ENCODE data around the gene KRTAP10-10.

KRTAP10-10 gene

GRCh38 chr21:44650265-44650972, 13.3 kb downstream of the KRTAP10-10 start:
- H3K36me3 ChIP-seq (replicated peaks; ENCODE audit: insufficient read depth, low read length): no peaks in the 10 kb centered on the region
- TF ChIP-seq CTCF (IDR thresholded peaks at IDR 0.05; ENCODE audit: low read length) (no peak), EZH2phosphoT487 (IDR thresholded peaks at IDR 0.05; ENCODE audit: low read length) (no peak), EZH2 (optimal IDR thresholded peaks at IDR 0.05; ENCODE audit: low read depth, low read length) (no peak)
- no peaks in the 10 kb centered on the region for H3F3A ChIP-seq (ENCODE audit: insufficient read depth, low read length)
- no peak for DNase-seq
- no peak overlapping the region for H3K4me3 ChIP-seq (ENCODE audit: low read length)
- no peak overlapping the region for H3K9ac ChIP-seq (ENCODE audit: low read length)
- H3K9me2 ChIP-seq (replicated peaks; ENCODE audit: insufficient read depth, low read length): no peaks in the 10 kb centered on the region
- H3K79me2 ChIP-seq (ENCODE audit: low read length): no peaks in the 10 kb centered on the region
- no peak overlapping the region for H2AFZ ChIP-seq (ENCODE audit: low read length)
- H4K20me1 ChIP-seq (ENCODE audit: insufficient read depth, low read length): no peaks in the 10 kb centered on the region
- no peaks in the 10 kb centered on the region for H3K4me1 ChIP-seq (ENCODE audit: low read length)
- H3K27me3 ChIP-seq (replicated peaks; ENCODE audit: insufficient read depth, low read length): peaks cover 86% of the 10 kb centered on the region
- no peak overlapping the region for H3K27ac ChIP-seq (ENCODE audit: low read length)
- H3K4me2 ChIP-seq (ENCODE audit: low read depth, low read length): no peak overlapping the region
- H3K9me3 ChIP-seq (replicated peaks; ENCODE audit: insufficient read depth, low read length): no peaks in the 10 kb centered on the region

DNA sequence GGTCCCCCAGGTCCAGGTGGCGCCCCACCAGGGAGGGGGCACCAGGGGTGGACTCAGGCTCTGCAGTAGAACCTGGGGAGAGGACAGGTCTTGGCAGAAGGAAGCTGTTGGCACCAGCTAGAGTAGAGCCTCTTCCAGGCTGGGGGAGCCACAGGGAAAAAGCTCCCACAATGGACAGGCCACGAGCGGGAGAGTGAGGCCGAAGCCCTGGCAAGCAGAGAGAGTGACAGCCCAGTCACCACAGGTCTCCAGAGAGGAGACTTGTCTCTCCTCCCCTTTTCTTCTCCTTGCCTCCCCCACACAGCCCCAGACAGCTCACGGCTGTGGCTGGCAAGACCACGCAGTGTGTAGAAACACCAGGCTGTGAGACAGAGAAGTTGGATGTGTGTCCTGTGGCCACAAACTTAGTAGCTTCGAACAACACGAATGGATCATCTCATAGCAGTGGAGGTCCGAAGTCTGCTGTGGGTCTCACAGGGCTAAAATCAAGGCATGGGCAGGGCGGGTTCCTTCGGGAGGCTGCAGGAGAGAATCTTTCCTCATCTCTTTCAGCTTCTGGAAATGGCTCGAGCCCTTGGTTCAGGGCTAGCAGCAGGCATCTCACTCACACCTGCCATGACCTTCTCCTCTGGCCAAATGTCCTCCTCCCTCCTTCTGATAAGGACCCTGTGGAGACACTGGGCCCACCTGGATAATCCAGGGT, 14.0 kb downstream of the KRTAP10-10 start:
- H4K20me1 ChIP-seq (ENCODE audit: insufficient read depth, low read length): no peaks in the 10 kb centered on the region
- TF ChIP-seq EZH2 (optimal IDR thresholded peaks at IDR 0.05; ENCODE audit: low read depth, low read length) (no peak), EZH2phosphoT487 (IDR thresholded peaks at IDR 0.05; ENCODE audit: low read length) (no peak), CTCF (IDR thresholded peaks at IDR 0.05; ENCODE audit: low read length) (no peak)
- H3K79me2 ChIP-seq (ENCODE audit: low read length): no peaks in the 10 kb centered on the region
- no peak overlapping the region for H3K4me2 ChIP-seq (ENCODE audit: low read depth, low read length)
- no peak overlapping the region for H3K27ac ChIP-seq (ENCODE audit: low read length)
- no peak overlapping the region for H3K9ac ChIP-seq (ENCODE audit: low read length)
- H3K4me1 ChIP-seq (ENCODE audit: low read length): no peaks in the 10 kb centered on the region
- no peaks in the 10 kb centered on the region for H3F3A ChIP-seq (ENCODE audit: insufficient read depth, low read length)
- H3K36me3 ChIP-seq (replicated peaks; ENCODE audit: insufficient read depth, low read length): no peaks in the 10 kb centered on the region
- DNase-seq: no peak
- no peak overlapping the region for H2AFZ ChIP-seq (ENCODE audit: low read length)
- peaks cover 84% of the 10 kb centered on the region for H3K27me3 ChIP-seq (replicated peaks; ENCODE audit: insufficient read depth, low read length)
- no peaks in the 10 kb centered on the region for H3K9me3 ChIP-seq (replicated peaks; ENCODE audit: insufficient read depth, low read length)
- H3K4me3 ChIP-seq (ENCODE audit: low read length): no peak overlapping the region
- no peaks in the 10 kb centered on the region for H3K9me2 ChIP-seq (replicated peaks; ENCODE audit: insufficient read depth, low read length)

GRCh38 chr21:44653123-44653522, 16.0 kb downstream of the KRTAP10-10 start:
- Histone ChIP-seq H3K36me3 (replicated peaks; ENCODE audit: insufficient read depth, low read length) (no peaks in the 10 kb centered on the region), H3K9me2 (replicated peaks; ENCODE audit: insufficient read depth, low read length) (no peaks in the 10 kb centered on the region), H3K79me2 (ENCODE audit: low read length) (no peaks in the 10 kb centered on the region), H3K27me3 (replicated peaks; ENCODE audit: insufficient read depth, low read length) (peaks cover 83% of the 10 kb centered on the region), H3K4me1 (ENCODE audit: low read length) (no peaks in the 10 kb centered on the region), H3F3A (ENCODE audit: insufficient read depth, low read length) (no peaks in the 10 kb centered on the region), H3K4me2 (ENCODE audit: low read depth, low read length) (no peak overlapping the region), H3K9me3 (replicated peaks; ENCODE audit: insufficient read depth, low read length) (no peaks in the 10 kb centered on the region), H2AFZ (ENCODE audit: low read length) (no peak overlapping the region), H4K20me1 (ENCODE audit: insufficient read depth, low read length) (no peaks in the 10 kb centered on the region), H3K4me3 (ENCODE audit: low read length) (no peak overlapping the region), H3K27ac (ENCODE audit: low read length) (no peak overlapping the region), H3K9ac (ENCODE audit: low read length) (no peak overlapping the region)
- TF ChIP-seq CTCF (IDR thresholded peaks at IDR 0.05; ENCODE audit: low read length) (no peak), EZH2phosphoT487 (IDR thresholded peaks at IDR 0.05; ENCODE audit: low read length) (no peak), EZH2 (optimal IDR thresholded peaks at IDR 0.05; ENCODE audit: low read depth, low read length) (no peak)
- DNase-seq: peak; percentile 40
